NCI-H2081 treated with DMSO at 0.1 percent for 48 hours (cell line): ENCODE data around the gene PDS5B.
"Not testable (repeated sequence)": the region's sequence is repeated elsewhere in the genome, so short reads cannot be mapped to it uniquely, and the experiment has no call there.

Experiments used
- DNase-seq: peaks from one replicate; lab custom pipeline; 2025; lab: John Stamatoyannopoulos, UW

Gene PDS5B

GRCh38 chr13:32650705-32651311 is 64.6 kb downstream of the PDS5B start:
- DNase-seq = no peak

GRCh38 chr13:32657309-32657708 is 71.1 kb downstream of the PDS5B start:
- DNase-seq = no peak

GRCh38 chr13:32659736-32660135 is 73.5 kb downstream of the PDS5B start:
- DNase-seq = no peak

- no peak for DNase-seq
Measured at GRCh38 chr13:32660227-32660626, 74.0 kb downstream of the PDS5B start.

- no peak for DNase-seq
Measured at GRCh38 chr13:32661685-32662084, 75.4 kb downstream of the PDS5B start.

- DNase-seq = peak; percentile 34
Measured at GRCh38 chr13:32663660-32664059, 77.4 kb downstream of the PDS5B start.

- no peak for DNase-seq
Measured at GRCh38 chr13:32666990-32667571, 80.8 kb downstream of the PDS5B start.

GRCh38 chr13:32669030-32669646 is 82.9 kb downstream of the PDS5B start:
- peak; percentile 49 for DNase-seq

GRCh38 chr13:32674503-32674902 is 88.3 kb downstream of the PDS5B start:
- DNase-seq = no peak

- no peak for DNase-seq
Measured at GRCh38 chr13:32676242-32676641, 90.0 kb downstream of the PDS5B start.

GRCh38 chr13:32682130-32682529 is 95.9 kb downstream of the PDS5B start:
- no peak for DNase-seq

GRCh38 chr13:32682740-32683139 is 96.5 kb downstream of the PDS5B start:
- DNase-seq = no peak

GRCh38 chr13:32687275-32687674 is 101.0 kb downstream of the PDS5B start:
- DNase-seq = no peak

- DNase-seq = no peak
Measured at GRCh38 chr13:32695602-32696250, 109.5 kb downstream of the PDS5B start.

- no peak for DNase-seq
Measured at GRCh38 chr13:32707471-32707870, 121.2 kb downstream of the PDS5B start.

- no peak for DNase-seq
Measured at GRCh38 chr13:32713397-32713796, 127.1 kb downstream of the PDS5B start.

- DNase-seq = not testable (repeated sequence)
Measured at GRCh38 chr13:32716201-32716600, 129.9 kb downstream of the PDS5B start.

GRCh38 chr13:32720026-32720425 is 133.8 kb downstream of the PDS5B start:
- no peak for DNase-seq

- not testable (repeated sequence) for DNase-seq
Measured at GRCh38 chr13:32721131-32722034, 135.1 kb downstream of the PDS5B start.

GRCh38 chr13:32722340-32722739 is 136.1 kb downstream of the PDS5B start:
- DNase-seq = no peak

- DNase-seq = no peak
Measured at GRCh38 chr13:32723987-32724386, 137.7 kb downstream of the PDS5B start.
